GM19397 (cell line): ENCODE results near the gene CBX1.

ENCODE experiments used
- ATAC-seq: cut with Tn5 transposase; IDR thresholded peaks from one replicate; pipeline ENCODE4 v1.9.1; 2021; ENCODE audit warnings: mild to moderate bottlenecking, moderate library complexity; ENCODE audit not compliant: unreplicated experiment

Gene CBX1

GRCh38 chr17:48027322-48027981, 73.8 kb downstream of the CBX1 start:
- ATAC-seq: no peak

GRCh38 chr17:48026502-48027321, 74.6 kb downstream of the CBX1 start:
- no peak for ATAC-seq

GRCh38 chr17:48025904-48026501, 75.3 kb downstream of the CBX1 start:
- no peak for ATAC-seq

GRCh38 chr17:48025040-48025903, 76.0 kb downstream of the CBX1 start:
- peak; percentile 93 for ATAC-seq

- peak; percentile 1 for ATAC-seq
These were observed 76.9 kb downstream of the CBX1 start for GRCh38 chr17:48024149-48025039.

- no peak for ATAC-seq
These were observed 77.7 kb downstream of the CBX1 start for GRCh38 chr17:48023400-48024148.

GRCh38 chr17:48022901-48023300, 78.4 kb downstream of the CBX1 start:
- ATAC-seq: no peak

GRCh38 chr17:48021934-48022333, 79.3 kb downstream of the CBX1 start:
- no peak for ATAC-seq
